SU-DHL-6 (cell line): ENCODE measurements around the gene GNL2.

ENCODE experiments used
- EZH2phosphoT487 ChIP-seq: fragments of 200-600 bp; sonication (generic), shearing (Covaris generic); conservative IDR thresholded peaks from 2 replicates; pipeline ENCODE4 v1.6.1; 2018; ENCODE audit warnings: mild to moderate bottlenecking, antibody characterized with exemption, low read length, moderate library complexity, mixed read lengths
- TF ChIP-seq, protein P1 (sequence below): fragments of 200-600 bp; sonication (generic); IDR thresholded peaks from one replicate; pipeline ENCODE4 v1.5.1; 2017; ENCODE audit warnings: antibody characterized with exemption, mild to moderate bottlenecking, low read length, moderate library complexity; ENCODE audit not compliant: insufficient read depth, poor library complexity, severe bottlenecking

DNA sequence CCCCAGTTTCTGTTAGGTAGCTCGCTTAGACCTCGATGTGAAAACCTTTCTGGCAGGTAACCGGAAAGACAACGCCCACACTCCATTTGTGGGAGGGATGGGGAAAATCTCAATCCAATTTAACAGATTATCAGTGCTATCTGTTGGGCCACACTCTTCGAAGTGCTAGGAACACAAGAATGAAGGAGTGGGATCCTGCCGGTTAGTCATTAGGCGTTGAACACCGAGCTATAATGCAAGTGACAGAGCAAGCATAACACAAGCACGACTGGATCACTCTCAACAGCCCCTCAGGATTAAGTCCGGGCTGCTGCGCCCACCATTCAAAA is 42.2 kb downstream of the GNL2 start:
- TF ChIP-seq, protein P1, sequence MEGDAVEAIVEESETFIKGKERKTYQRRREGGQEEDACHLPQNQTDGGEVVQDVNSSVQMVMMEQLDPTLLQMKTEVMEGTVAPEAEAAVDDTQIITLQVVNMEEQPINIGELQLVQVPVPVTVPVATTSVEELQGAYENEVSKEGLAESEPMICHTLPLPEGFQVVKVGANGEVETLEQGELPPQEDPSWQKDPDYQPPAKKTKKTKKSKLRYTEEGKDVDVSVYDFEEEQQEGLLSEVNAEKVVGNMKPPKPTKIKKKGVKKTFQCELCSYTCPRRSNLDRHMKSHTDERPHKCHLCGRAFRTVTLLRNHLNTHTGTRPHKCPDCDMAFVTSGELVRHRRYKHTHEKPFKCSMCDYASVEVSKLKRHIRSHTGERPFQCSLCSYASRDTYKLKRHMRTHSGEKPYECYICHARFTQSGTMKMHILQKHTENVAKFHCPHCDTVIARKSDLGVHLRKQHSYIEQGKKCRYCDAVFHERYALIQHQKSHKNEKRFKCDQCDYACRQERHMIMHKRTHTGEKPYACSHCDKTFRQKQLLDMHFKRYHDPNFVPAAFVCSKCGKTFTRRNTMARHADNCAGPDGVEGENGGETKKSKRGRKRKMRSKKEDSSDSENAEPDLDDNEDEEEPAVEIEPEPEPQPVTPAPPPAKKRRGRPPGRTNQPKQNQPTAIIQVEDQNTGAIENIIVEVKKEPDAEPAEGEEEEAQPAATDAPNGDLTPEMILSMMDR: no peak
- no peak for TF ChIP-seq EZH2phosphoT487
